GM18505 (cell line): ENCODE results near the gene DECR2.
"Not testable (repeated sequence)": the region's sequence is repeated elsewhere in the genome, so short reads cannot be mapped to it uniquely, and the experiment has no call there.

Experiments used
- ATAC-seq: cut with Tn5 transposase; IDR thresholded peaks from one replicate; pipeline ENCODE4 v1.9.1; 2021; ENCODE audit not compliant: unreplicated experiment
- POLR2A ChIP-seq: IDR thresholded peaks from 4 replicates; pipeline ENCODE4 v1.6.1; 2011; ENCODE audit warnings: borderline replicate concordance; ENCODE audit not compliant: insufficient read depth, insufficient read length; ENCODE audit errors: extremely low read depth

The DECR2 gene

DNA sequence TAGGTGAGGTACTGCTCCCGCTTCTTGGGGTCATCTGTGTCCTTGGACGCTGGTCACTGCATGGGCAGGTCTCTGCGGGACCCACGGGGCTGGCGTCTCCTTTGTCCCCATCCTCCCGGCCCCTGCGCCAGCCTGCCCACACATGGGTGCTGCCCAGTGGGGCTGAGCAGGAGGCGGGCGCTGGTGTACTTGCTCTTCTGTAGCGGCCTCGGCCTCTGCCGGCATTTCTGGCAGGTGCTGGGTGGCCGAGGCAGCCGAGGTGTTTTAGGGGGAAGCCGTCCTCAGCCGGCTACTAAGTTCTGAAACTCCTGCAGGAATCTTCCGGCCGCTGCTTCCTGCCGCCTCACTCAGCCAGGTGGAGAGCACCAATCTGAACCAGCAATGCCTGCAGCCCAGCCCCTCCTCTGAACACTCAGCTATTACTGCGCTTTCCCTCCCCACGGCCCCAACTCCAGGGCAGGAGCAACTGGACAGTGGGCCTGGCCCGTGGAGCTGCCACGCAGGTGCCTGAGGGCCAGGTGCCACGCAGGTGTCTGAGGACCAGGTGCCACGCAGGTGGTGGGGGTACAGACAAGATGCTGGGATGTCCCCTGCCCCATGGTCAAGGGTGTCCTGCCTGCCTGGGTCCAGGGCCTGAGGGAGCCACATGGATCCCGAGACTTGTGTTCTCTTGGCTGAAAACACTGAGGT is 10.0 kb downstream of the DECR2 start:
- no peak for ATAC-seq
- TF ChIP-seq POLR2A: no peak

DNA sequence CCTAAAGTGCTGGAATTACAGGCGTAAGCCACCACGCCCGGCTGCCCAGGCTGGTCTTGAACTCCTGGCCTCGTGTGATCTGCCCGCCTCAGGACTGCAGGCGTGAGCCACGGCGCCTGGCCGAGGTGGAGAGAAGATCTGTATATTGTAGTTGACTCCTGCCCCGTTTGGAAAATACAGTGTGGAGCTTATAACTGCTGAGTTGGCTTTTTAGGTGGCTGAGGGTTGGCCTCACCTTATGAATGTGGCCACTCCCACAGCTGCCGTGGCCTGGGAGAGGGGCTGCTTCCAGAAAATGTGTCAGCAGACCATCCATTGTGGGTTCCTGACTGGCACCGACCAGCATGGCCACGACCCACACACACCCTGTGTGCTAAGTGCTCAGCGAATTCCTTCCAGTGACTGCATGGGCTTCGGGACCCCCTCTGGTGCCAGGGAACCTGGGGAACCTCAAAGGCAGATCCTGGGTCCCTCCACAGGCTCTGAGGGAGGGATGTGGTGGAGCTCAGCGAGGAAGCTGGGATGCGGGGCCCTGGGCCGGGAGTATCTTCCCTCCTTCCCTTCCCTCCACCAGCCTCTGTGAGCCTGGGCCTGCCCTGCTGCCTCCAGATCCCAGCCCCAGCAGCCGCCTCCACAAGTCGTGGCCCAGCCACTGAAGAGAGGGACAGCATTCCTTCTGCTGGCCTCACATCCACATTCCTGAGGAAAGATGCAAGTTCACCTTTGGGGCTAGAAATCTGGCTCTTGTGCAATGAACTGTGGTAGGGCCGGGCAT is 12.9 kb downstream of the DECR2 start:
- TF ChIP-seq POLR2A: no peak
- ATAC-seq: no peak

DNA sequence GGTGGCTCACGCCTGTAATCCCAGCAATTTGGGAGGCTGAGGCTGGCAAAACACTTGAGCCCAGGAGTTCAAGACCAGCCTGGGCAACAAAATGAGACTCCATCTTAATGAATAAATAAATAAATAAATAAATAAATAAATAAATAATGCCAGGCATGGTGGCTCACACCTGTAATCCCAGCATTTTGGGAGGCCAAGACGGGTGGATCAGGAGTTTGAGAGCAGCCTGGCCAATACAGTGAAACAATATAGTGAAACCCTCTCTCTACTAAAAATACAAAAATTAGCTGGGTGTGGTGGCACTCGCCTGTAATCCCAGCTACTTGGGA is 13.4 kb downstream of the DECR2 start:
- not testable (repeated sequence) for ATAC-seq

DNA sequence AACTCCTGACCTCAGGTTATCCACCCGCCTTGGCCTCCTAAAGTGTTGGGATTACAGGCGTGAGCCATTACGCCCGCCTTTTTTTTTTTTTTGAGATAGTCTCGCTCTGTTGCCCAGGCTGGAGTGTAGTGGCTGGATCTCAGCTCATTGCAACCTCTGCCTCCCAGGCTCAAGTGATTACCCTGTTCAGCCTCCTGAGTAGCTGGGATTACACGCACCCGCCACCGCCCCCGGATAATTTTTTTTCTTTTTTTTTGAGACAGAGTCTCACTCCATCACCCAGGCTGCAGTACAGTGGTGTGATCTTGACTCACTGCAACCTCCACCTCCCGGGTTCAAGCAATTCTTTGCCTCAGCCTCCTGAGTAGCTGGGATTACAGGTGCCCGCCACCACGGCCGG is 20.5 kb downstream of the DECR2 start:
- ATAC-seq: not testable (repeated sequence)

DNA sequence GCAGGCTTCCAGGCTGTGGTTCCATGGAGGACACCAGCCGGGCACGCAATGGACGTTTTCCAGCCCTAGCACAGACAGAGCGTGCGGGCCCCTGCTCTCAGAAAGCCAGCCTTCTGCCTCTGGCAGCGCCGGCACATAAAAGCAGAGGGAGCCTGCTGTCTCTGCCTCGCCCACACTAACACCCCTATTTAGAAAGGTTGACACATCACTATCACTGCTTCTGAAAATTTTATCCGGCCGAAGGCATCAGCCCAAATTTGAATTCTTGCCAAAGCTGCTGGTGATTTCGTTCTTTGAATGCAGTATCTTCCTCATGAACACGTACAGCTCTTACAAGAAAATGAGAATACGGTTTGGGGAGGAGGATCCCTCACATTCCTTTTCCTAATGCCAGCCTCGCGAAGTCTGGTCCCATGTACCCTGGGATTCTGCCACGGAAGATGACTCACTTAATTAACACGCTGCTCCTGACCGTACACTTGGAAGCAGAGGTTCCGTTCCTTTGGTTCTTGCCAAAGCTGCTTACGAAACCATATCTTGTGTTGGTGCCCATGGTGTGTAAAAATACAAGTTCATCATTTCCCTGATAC is 22.4 kb downstream of the DECR2 start:
- no peak for ATAC-seq
- no peak for TF ChIP-seq POLR2A

DNA sequence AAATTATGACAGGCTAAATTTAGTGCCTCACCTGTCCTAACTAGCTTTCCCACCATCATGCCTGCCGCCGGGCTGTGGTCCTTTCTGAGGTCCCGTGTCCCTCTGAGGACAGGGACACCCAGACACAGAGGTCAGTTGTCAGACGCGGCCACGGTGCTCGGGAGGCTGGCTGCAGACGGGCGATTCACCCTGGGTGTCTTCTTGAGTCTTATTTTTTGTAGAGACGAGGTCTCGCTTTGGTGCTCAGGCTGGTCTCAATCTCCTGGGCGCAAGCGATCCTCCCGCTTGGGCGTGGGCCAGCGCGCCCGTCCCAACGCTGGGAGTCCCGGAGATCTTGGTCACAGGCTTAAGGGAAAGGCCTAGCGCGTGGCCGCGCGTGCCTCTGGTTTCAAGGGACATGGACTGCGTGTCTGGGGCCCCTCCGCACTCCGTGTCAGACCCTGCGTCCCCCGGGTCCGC is 23.0 kb downstream of the DECR2 start:
- no peak for ATAC-seq
- TF ChIP-seq POLR2A: no peak

DNA sequence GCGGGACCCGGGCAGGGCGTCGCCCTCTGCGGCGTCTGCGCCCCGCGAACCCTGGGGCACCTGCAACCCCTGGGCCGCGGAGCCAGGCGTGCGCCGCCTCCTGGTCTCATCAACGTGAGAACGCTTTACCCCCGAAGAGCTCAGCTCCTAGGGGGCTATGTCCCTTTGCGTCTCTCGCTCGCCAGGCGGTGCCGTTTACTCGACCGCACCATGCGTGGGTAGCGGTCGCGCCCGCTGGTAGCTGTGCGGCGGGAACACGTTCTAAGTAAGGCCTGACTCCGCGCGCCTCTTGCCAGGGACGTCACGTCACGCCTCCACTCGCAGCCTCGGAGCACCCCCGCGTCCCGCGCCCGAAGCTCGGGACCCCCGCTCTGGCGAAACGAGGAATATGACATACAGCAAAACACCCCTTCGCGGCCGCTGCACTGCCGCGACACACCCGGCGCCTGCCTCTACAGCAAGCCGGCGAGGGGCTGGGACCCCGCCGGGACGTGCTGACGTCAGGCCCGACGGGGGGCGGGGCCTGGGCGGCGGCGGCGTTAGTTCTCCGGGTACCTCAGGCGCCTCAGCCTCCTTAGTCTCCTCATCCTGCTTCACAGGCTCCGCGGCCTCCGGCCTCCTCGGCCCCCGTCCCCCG is 23.5 kb downstream of the DECR2 start, which contains the start of gene RAB11FIP3:
RAB11FIP3 (plus strand) TSS at position 568 of the 637 bp plus-strand sequence. CDS start 358 bp downstream, outside the sequence.
- peak; percentile 76 for ATAC-seq
- TF ChIP-seq POLR2A: peak; percentile 86

DNA sequence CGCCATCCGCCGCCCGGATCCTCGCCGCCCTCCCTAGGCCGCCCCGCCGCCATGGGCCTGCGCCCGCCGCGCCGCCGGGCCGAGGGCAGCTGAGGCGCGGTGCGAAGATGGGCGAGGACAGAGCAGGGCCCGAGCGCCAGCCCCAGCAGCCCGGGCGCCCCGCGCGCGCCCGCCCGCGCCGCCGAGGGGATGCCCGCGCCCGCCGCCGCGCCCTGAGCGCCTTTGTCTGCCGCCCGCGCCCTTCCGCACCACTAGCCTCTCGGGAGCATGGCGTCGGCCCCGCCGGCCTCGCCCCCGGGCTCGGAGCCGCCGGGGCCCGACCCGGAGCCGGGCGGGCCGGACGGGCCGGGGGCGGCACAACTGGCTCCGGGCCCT is 24.0 kb downstream of the DECR2 start:
- ATAC-seq: peak; percentile 29
- TF ChIP-seq POLR2A: no peak

DNA sequence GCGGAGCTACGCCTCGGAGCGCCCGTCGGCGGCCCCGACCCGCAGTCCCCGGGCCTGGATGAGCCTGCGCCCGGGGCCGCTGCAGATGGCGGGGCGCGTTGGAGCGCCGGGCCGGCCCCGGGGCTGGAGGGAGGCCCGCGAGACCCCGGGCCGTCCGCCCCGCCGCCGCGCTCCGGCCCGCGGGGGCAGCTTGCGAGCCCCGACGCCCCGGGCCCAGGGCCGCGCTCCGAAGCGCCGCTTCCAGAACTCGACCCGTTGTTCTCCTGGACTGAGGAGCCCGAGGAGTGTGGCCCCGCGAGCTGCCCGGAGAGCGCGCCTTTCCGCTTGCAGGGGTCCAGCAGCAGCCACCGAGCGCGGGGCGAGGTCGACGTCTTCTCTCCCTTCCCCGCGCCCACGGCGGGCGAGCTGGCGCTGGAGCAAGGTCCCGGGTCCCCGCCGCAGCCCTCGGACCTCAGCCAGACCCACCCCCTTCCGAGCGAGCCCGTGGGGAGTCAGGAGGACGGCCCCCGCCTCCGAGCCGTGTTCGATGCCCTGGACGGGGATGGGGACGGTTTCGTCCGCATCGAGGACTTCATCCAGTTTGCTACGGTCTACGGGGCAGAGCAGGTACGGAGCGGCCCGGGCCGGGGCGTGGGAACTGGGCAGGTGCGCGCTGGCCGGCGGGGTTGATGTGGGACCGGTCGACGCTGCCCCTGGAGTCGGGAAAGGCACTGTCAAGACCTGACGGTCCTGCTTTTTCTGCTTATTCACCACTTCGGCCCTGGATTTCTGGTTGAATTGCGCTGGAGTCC is 24.6 kb downstream of the DECR2 start:
- peak; percentile 17 for ATAC-seq
- TF ChIP-seq POLR2A: no peak

DNA sequence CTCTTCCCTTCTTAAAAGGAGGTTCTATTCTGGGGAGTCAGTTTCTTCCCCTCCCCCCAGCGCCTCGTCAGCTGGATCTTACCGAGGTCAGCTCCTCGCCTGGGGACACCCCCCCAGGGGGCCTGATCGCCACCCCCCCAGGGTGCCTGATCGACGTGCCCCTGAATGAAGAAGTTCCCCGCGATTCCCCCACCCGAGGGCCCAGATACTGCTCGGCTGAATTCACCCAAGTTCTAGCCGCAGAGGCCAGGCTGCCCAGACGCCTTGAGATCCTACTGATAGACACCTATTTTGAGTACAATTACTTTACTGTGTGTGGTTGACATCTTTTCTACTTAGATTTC is 25.2 kb downstream of the DECR2 start:
- TF ChIP-seq POLR2A: no peak
- no peak for ATAC-seq

DNA sequence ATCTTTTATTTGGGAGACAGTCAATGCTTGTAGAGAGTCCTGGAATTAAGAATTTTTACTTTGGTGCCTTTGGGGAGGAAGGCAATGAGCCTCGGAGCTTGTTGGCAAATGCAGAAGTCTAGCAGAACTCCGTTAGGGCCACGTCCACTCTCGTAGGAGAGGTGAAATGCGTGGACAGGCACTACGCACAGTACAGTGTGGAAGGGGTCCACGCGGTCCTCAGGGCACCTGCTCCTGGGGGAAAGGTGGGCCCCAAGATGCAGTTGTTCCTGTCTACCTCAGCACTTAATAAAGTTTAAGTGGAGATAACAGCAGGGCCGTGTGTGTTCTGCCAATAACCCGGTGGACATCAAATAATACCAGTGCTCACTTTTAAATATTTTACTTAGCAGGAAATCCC is 25.6 kb downstream of the DECR2 start:
- no peak for ATAC-seq
- no peak for TF ChIP-seq POLR2A

DNA sequence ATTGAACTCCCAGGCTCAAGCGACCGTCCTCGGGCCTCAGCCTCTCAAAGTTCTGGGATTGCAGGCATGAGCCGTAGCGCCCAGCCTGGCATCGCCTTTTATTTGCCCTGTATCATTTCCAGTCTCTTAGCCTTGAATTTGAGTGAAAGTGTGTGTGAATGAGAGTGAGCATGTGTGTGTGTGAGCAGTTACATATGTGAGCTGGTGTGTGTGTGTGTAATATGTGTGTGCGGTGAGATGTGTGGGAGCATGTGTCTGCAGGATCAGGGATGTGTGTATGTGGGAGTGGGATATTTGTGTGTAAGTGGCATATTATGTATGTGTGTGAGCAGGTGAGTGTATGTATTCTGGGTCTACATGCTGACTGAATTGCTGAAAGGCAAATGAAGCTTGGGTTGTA is 29.2 kb downstream of the DECR2 start:
- ATAC-seq: no peak
- no peak for TF ChIP-seq POLR2A

DNA sequence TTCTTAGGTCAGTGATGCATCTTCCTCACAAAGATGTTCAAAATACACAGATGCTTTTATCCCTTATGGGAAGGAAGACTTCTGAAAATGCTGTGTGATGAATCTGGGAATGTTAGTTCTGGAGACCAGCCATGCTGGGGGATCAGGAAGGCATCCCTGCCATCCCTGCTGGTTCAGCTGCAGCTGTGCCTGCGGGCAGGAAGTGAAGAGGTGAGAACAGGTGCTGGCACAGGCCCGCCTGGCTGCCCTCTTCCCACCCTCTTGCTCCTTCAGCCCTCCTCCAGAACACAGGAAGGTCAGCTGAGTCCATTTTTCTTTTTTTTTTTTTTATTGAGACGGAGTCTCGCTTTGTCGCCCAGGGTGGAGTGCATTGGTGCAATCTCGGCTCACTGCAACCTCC is 38.9 kb downstream of the DECR2 start:
- no peak for ATAC-seq
- no peak for TF ChIP-seq POLR2A

DNA sequence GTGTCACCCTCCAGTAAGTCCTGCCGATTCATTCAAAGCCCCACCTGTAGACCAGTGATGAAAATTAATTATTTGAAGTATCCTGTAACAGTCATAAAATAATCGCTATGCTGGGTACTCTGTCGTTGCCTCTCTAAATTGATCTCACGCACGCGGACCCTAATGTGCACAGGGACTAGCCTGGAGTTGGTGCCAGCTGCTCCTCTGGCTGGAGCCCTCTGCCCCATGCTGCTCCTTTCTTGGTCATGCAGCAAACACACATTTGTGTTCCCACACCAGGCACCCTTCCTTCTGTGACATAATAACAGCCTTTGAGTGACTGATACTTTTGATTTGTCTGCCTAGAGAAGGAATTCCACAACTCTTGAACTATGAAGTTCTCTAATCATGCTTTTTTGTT is 39.8 kb downstream of the DECR2 start:
- ATAC-seq: no peak
- TF ChIP-seq POLR2A: no peak

DNA sequence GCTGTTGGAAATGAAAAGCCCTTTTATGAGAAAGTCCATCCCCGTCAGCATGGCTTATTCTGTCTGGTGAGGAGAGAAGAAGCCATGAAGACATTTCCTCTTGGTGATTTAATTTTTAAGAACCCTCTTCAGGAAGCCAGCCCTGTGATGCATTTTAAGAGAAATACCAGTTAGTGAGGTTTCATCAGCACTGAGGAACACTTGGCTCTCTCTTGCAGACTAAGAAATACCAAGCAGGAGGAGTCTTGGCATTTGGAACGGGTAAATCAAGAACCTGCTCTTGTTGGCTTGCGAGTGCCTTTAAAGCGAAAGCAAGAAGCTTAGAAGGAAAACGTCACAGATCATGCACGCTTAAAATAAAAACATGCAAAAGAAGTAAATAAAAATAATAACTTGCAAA is 41.3 kb downstream of the DECR2 start:
- no peak for TF ChIP-seq POLR2A
- no peak for ATAC-seq
